Upper lobe of right lung (tissue), 1 donor: Measurements from ENCODE around the gene PRKX. TPM values are rescaled to one million over a fixed set of nuclear protein-coding genes. Genes with fewer than 3 reads are reported as not detected.
"Not testable (repeated sequence)": the region's sequence is repeated elsewhere in the genome, so short reads cannot be mapped to it uniquely, and the experiment has no call there.

Source experiments
- ATAC-seq: fragments of 200-7000 bp; cut with Tn5 transposase; one replicate; pipeline ENCODE4 v1.9.1; 2020; ENCODE audit warnings: mild to moderate bottlenecking, moderate library complexity
- DNase-seq: peaks from one replicate; pipeline ENCODE4 v3.0.0-alpha.2; 2020
- H3K27ac ChIP-seq: fragments of 200-600 bp; one replicate; pipeline ENCODE4 v1.8.0; 2022
- H3K27me3 ChIP-seq: fragments of 200-600 bp; one replicate; pipeline ENCODE4 v1.8.0; 2022; ENCODE audit warnings: mild to moderate bottlenecking
- H3K36me3 ChIP-seq: fragments of 200-600 bp; one replicate; pipeline ENCODE4 v1.8.0; 2022
- H3K4me1 ChIP-seq: fragments of 200-600 bp; one replicate; pipeline ENCODE4 v1.8.0; 2022
- H3K4me3 ChIP-seq: fragments of 200-600 bp; one replicate; pipeline ENCODE4 v1.8.0; 2022; ENCODE audit warnings: mild to moderate bottlenecking
- H3K9me3 ChIP-seq: fragments of 200-600 bp; one replicate; pipeline ENCODE4 v1.8.0; 2022
- CTCF ChIP-seq: fragments of 200-600 bp; IDR thresholded peaks from one replicate; pipeline ENCODE4 v1.8.0; 2022; ENCODE audit warnings: antibody characterized with exemption
- intact Hi-C: fragments of 100-400 bp; cut with DNase I; formaldehyde crosslinking; loops from one replicate; pipeline ENCODE4 v1.11.0; 2022
- total RNA-seq: library from RNA; stranded (reverse); fragmentation: NEBNext Ultra II Directional; extraction: Animal tissue kit (Norgen Biotek cat#: 25700); gene quantifications from one replicate; pipeline ENCODE4 v1.2.1, GENCODE V29; 2021
- donor health status: DM: no; HTN: yes; CAD: no; lungs with severe emphysema.

The PRKX gene
- total RNA-seq, 1 donor from 2014 or later: 23.8 TPM

DNA sequence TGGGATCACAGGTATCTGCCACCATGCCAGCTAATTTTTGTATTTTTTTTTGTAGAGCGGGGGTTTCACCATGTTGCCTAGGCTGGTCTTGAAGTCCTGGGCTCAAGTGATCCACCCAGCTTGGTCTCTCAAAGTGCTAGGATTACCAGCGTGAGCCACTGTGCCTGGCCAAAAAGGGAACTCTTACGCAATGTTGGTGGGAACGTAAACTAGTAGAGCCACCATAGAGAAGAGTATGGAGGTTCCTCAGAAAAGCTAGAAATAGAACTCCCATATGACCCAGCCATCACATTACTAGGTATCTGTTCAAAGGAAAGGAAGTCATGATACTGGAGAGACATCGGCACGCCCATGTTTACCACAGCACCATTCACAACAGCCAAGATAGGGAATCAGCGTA, 85.9 kb downstream of the PRKX start:
- Histone ChIP-seq H3K27me3 (no peaks in the 10 kb centered on the region), H3K36me3 (no peaks in the 10 kb centered on the region), H3K27ac (no peak overlapping the region), H3K9me3 (no peaks in the 10 kb centered on the region), H3K4me3 (no peak overlapping the region), H3K4me1 (no peaks in the 10 kb centered on the region)
- DNase-seq (no peak), ATAC-seq (no peak)
- TF ChIP-seq CTCF: no peak
- intact Hi-C loops: no loop called here

DNA sequence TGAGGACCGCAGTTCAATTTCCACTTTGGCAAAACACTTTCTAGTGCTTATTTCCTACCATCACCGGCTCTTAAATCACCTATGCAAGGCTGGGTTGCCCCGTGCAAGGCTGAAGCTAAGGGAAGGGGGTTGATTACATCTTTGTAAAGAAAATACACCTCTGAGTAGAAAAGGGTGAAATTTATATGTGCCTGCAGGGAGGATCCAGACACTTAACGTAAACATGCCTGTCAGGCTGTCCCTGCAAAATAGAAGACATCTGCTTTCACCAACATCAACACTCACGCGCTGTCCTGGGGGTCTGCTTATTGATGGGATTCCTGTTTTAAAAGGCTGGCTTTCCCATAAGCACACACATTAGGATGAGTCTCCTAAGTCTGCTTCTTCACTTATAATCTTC, 92.0 kb downstream of the PRKX start:
- intact Hi-C loops: no loop called here
- H3K4me3 ChIP-seq: no peak overlapping the region
- H3K27ac ChIP-seq: no peak overlapping the region
- ATAC-seq: no peak
- no peaks in the 10 kb centered on the region for H3K9me3 ChIP-seq
- no peak for TF ChIP-seq CTCF
- H3K27me3 ChIP-seq: no peaks in the 10 kb centered on the region
- no peak for DNase-seq
- H3K4me1 ChIP-seq: no peaks in the 10 kb centered on the region
- no peaks in the 10 kb centered on the region for H3K36me3 ChIP-seq

GRCh38 chrX:3611744-3612143, 101.7 kb downstream of the PRKX start:
- intact Hi-C loops, H3K36me3 ChIP-seq, ATAC-seq, H3K27ac ChIP-seq, H3K27me3 ChIP-seq, H3K9me3 ChIP-seq, H3K4me1 ChIP-seq, H3K4me3 ChIP-seq, DNase-seq: not testable (repeated sequence)

DNA sequence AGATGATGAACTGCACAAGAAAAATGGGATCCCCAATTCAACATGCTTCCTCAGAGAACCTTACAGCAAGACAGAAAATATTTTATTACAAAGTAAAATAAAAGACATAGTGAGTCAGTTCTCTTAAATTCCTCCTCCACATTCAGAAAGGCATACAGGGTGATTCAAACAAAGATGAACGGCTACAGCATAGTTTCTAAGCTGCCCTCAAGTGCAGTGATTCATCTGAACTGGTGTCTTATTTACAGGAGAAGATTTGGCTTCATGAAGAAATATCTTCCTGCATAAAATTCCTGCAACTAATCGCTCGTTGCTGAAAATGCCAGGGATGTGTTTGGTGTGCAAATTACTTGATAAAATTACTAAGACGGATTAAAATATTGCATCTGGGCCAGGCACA, 103.6 kb downstream of the PRKX start:
- Histone ChIP-seq H3K4me1 (no peaks in the 10 kb centered on the region), H3K27ac (no peak overlapping the region), H3K36me3 (no peaks in the 10 kb centered on the region), H3K4me3 (no peak overlapping the region), H3K27me3 (no peaks in the 10 kb centered on the region), H3K9me3 (no peaks in the 10 kb centered on the region)
- DNase-seq (no peak), ATAC-seq (no peak)
- intact Hi-C loops: no loop called here
- TF ChIP-seq CTCF: no peak

- H3K4me3 ChIP-seq: no peak overlapping the region
- no peak for TF ChIP-seq CTCF
- no peak for DNase-seq
- no peaks in the 10 kb centered on the region for H3K4me1 ChIP-seq
- no peaks in the 10 kb centered on the region for H3K9me3 ChIP-seq
- intact Hi-C loops: no loop called here
- no peak for ATAC-seq
- H3K27ac ChIP-seq: no peak overlapping the region
- no peaks in the 10 kb centered on the region for H3K36me3 ChIP-seq
- H3K27me3 ChIP-seq: no peaks in the 10 kb centered on the region
Observed at GRCh38 chrX:3603026-3603661, 110.3 kb downstream of the PRKX start.

- ATAC-seq (no peak), DNase-seq (no peak)
- no peak overlapping the region for H3K27ac ChIP-seq
- no peak overlapping the region for H3K4me3 ChIP-seq
- no peaks in the 10 kb centered on the region for H3K4me1 ChIP-seq
- TF ChIP-seq CTCF: no peak
- no peaks in the 10 kb centered on the region for H3K9me3 ChIP-seq
- intact Hi-C loops: no loop called here
- no peaks in the 10 kb centered on the region for H3K36me3 ChIP-seq
- no peaks in the 10 kb centered on the region for H3K27me3 ChIP-seq
Observed at GRCh38 chrX:3599802-3600430, 113.5 kb downstream of the PRKX start.
